SHP77 treated with DMSO at 0.1 percent for 48 hours (cell line): ENCODE measurements around the gene TRIM13.
"Not testable (repeated sequence)": the region's sequence is repeated elsewhere in the genome, so short reads cannot be mapped to it uniquely, and the experiment has no call there.

ENCODE experiments used
- DNase-seq: peaks from one replicate; lab custom pipeline; 2025; lab: John Stamatoyannopoulos, UW

The TRIM13 gene

DNA sequence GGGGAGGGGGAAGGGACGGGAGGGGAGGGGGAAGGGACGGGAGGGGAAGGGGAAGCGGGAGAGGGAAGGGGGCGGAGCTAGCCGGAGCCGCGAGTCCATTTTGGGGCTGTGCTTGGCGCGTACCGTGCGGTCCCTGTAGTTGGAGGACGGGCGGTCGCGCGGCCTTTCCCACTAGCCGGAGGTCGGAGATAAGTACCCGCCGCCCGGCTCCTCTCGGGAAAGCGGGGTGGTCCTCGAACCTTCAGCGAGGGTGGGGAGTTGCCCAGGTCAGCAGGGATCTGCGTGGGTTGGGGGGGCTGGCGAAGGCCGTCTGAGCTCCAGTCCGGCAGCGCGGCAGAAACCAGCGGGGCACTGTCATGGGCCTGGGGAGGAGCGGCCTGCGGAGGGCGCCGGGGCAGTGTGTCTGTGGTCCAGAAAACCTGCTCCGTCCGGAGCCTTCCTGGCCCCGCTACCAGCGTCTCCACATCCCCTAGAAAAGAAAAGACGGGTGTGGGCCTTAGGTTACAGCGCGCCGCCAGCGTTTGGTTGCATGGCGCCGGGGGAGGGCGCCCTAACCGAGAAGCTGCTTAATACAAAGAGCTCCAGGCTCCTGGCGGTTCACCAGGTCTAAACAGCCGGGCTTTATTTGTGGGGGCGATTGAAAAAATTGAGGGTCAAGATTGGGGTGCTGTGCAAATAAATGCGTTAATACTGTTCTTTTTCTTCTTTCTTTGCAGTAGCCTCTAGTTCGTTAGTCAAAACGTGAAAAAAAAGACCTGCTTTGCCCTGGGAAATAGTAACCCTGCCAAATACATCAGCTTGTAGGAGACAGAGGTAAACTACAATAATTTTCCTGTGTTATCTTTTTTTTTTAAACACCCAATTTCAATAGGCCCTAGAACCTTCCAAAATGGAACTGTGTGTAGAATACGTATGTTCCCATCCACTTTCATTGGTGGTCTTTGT, at the start of gene TRIM13:
TSS of gene TRIM13 (plus strand) at position 92 of the 945 bp plus-strand sequence. CDS start 14,899 bp downstream, outside the sequence.
- DNase-seq: peak; percentile 53

DNA sequence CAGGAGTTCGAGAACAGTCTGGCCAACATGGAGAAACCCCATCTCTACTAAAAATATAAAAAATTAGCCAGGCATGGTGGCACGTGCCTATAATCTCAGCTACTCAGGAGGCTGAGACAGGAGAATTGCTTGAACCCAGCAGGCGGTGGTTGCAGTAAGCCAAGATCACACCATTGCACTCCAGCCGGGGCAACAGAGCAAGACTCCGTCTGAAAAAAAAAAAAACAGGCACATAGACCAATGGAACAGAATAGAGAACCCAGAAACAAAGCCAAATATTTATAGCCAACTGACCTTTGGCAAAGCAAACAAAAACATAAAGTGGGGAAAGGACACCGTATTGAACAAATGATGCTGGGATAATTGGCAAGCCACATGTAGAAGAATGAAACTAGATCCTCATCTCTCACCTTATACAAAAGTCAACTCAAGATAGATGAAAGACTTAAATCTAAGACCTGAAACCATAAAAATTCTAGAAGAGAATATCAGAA, 48.0 kb upstream of the TRIM13 start:
- DNase-seq: not testable (repeated sequence)

GRCh38 chr13:49951754-49952535, 44.9 kb upstream of the TRIM13 start:
- no peak for DNase-seq

DNA sequence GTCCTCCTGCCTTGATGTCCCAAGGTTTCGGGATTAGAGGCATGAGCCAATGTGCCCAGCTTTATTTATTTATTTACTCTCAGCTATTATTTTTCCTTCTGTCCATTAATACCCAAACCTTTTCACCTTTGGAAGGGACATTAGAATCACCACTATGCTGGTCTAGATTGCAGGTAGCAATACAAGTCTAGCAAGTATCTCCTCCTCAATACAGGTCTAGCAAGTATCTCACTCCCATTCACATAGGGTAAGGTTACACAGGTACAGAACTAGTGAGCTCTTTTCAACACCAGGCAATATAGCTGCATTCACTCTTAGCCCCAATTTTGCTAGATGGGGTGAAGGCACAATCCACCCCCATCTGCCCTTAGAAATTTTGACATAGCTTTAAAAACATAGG, 43.3 kb upstream of the TRIM13 start:
- no peak for DNase-seq

- DNase-seq: no peak
These were observed 42.0 kb upstream of the TRIM13 start for GRCh38 chr13:49954674-49955455.

- DNase-seq: no peak
These were observed 40.7 kb upstream of the TRIM13 start for GRCh38 chr13:49956131-49956530.

DNA sequence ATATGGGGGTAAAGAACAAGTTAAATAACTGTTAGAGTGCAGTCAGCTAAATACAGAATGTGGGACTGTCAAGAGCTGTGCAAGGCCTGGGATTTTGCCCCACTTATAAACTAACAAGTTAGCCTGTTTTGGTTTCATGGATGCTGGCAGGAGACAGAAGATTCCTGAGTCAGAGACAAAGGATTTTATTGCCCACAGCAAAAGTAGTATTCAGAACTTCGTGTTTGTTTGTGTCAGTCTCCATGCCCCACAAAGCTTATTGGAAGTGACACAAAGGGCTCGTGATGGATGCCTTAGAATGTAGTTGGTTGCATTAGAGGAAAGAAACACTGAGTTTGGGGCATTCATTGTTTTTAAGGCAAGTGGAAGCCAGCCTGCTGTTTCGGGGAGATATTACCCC, 38.5 kb upstream of the TRIM13 start:
- DNase-seq: no peak

DNA sequence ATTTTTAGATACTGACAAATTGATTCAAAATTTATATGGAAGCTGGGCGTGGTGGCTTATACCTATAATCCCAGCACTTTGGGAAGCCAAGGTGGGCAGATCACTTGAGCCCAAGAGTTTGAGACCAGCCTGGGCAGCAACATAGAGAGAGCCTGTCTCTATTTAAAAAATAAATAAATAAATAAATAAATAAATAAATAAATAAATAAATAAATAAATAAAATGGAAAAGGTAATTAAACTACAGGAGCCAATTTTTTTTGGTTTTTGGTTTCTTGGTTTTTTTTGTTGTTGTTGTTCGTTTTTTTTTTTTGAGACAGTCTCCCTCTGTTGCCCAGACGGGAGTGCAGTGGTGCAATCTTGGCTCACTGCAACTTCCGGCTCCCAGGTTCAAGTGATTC, 29.4 kb upstream of the TRIM13 start:
- DNase-seq: no peak

- DNase-seq: no peak
These were observed 24.1 kb upstream of the TRIM13 start for GRCh38 chr13:49972709-49973108.

- DNase-seq: no peak
These were observed 21.0 kb upstream of the TRIM13 start for GRCh38 chr13:49975826-49976225.

GRCh38 chr13:49976314-49977258, 20.3 kb upstream of the TRIM13 start:
- peak; percentile 20 for DNase-seq

DNA sequence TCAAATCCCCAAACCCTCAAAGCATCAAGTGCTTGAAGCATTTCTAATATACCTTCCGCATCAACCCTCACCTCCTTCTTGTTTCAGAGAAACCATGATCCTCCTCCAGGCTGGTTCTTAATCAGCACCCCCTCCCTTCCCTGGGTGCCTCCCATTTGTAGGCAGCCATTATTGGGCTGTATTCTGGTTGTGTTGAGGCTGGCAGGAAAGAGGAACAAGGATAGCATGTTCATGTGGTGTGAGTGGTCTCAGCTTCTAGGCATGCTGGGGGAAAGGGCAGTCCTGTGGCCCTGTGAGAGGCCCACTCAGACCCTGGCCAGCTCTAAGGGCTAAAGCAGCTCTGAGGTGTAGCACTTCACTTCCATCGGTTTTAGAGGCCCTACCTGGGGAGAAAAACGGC, 18.9 kb upstream of the TRIM13 start:
- DNase-seq: no peak

DNA sequence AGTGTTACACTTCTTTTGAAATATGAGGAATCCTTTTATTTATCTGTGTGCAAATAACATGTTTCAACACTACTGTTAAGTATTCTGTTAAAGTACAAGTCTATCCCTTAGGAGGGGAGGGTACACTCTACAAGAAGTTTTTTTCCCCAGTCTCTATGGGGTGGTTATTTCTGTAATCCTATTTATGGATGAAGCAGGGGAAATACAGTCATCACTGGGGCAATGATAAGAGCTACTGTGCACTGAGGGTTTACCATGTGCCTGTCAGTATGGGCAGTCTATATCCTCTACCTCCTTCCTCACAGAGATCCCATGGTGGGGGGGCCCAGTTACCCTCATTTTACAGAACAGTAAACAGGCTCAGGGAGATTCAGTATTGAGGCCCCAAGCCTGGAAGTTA, 16.6 kb upstream of the TRIM13 start:
- no peak for DNase-seq

DNA sequence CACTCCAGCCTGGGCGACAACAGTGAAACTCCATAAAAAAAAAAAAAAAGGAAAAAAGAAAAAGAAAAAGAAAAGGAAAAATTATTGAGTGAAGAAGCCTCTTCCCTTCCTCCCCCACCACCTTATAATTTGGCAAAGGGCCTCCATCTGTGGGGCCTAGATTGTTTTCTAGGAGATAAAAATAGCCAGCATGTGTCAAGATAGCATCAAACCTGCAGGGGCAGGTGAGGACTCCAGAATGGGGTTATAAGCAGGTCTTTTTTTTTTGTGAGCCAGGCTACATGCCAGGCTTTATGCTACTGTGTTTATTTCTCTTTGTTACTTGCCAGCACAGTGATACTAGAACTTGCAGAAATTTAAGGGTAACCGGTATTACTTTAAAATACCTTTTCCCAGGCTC, 11.7 kb upstream of the TRIM13 start:
- no peak for DNase-seq

DNA sequence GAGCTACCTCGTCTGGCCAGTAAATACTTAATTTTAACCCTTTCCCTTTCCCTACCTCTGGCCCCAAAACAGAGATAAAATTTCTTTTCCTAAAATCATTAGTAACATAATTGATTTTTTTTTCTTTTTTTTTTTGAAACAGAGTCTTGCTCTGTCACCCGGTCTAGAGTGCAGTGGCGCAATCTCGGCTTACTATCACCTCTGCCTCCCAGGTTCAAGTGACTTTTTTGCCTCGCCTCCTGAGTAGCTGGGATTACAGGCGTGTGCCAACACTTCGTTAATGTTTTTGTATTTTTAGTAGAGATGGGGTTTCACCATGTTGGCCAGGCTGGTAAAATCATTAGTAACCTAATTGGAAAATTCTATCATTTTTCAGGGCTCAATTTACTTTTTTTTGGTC, 10.4 kb upstream of the TRIM13 start:
- DNase-seq: no peak

GRCh38 chr13:49990612-49991011, 6.2 kb upstream of the TRIM13 start:
- not testable (repeated sequence) for DNase-seq

DNA sequence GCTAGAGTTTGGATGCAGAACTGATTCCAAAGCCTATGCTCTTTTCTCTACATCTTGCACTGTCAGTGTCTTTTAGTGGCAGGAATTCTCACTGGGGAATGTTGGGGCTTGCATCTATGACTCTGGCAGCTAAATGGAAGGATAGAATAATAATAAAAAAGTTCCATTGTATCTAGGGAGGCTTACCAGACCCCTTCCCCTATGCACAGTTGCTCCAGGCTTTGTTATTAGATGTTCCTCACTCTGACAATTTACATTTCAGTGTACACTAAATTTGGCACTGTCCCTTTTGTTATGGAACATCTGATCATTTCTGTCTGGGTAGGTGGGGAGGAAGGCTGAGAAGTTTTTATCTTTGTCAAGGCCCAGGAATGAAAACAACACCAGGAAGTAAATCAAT, 3.7 kb upstream of the TRIM13 start:
- DNase-seq: no peak

DNA sequence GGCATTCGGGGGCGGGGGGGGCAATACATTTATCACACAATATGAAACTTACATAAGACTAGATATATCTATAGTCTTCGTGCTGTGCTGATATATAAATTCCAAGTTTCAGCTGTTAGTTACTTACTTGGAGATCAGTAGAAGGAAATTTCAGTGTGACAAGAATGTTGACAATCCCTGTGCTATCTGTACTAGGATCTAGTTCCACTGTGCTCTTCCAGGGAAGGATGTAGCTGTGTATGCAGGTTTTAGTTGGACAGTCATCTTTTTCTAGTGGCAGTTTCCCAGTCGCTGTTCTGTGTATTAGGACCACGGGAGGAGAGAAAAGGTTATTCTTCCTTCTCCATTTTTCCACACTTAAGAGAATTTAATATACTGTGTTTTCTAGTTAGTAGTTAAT, 3.2 kb upstream of the TRIM13 start:
- DNase-seq: no peak

DNA sequence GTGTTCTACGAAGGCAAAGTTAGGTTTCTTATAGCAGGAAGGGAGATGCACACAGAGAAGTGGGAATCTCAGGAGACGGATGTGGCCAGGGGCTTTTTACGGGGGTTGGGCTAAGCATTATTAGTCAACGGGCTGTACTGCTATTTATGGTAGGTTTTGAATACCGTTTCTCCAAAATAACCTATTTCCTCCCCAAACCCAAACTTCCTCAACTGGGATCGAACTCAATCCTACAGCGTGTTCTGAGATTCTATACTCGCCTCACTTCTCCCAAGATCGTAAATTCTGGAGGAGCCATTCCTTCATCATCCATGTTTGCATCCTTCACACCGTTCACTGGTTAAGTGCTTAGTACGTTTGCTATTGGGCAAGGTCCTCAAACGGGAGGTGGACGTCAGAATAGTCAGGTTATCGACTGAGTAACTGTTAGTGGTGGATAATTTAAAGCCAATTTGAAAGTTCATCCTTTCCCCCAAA, 1.2 kb upstream of the TRIM13 start:
- no peak for DNase-seq

DNA sequence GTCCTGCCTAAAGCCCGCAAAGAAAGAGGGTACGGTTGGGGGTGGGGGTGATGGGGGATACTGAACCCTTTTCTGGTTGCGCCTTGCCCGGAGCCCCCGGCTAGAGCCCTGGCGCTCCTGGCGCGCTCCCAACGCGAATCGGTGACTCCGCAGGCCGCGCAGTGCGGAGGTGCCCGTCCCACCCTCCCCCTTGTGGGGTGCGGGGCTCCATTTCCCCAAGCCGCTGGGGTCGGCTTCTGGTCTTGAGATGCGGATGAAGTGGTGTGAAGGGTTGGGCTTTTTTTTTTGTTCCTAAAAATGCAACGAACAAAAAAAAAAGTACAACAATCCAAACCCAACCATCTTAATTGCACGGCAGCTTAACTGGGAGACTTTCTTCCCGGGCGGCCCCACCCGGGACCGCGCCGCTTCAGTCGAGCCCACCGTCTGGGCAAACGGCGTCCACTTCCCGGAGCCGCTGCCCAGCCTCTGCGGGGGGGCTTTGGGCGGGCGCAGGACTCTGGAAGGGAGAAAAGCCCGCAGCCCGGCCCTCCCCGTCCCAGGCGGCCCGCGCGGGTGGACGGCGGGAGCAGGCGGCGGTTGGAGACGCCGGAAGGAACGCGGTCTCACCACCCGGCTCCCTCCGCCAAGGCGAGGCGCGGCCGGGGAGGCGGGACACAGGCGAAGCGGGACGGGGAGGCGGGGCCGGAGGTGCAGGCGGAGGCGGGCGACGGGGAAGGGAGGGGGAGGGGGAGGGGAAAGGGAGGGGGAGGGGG, 504 bp upstream of the TRIM13 start:
- DNase-seq: peak; percentile 53
